Measurements from ENCODE around the gene CARHSP1.
"Not testable (repeated sequence)": the region's sequence is repeated elsewhere in the genome, so short reads cannot be mapped to it uniquely, and the experiment has no call there.

CARHSP1 gene

GRCh38 chr16:8818504-8819270 is 50.1 kb downstream of the CARHSP1 start:
- Histone ChIP-seq H3K4me1 (ENCODE audit: insufficient read depth, low read length) (peaks cover 9% of the 10 kb centered on the region; the same call in 1 of the 2 replicates), H3K27ac (ENCODE audit: low read depth, low read length) (no peak overlapping the region), H3K4me3 (ENCODE audit: low read length) (no peak overlapping the region), H3K9ac (ENCODE audit: low read depth, low read length) (no peak overlapping the region), H3K27me3 (ENCODE audit: insufficient read depth, low read length) (no peaks in the 10 kb centered on the region), H3K36me3 (ENCODE audit: insufficient read depth, low read length) (peaks cover 92% of the 10 kb centered on the region), H3K9me3 (ENCODE audit: insufficient read depth, low read depth, low read length) (no peaks in the 10 kb centered on the region)
- 94% methylated on average over 10 of the region's 10 CpGs for whole genome bisulfite sequencing

- Histone ChIP-seq H3K4me3 (ENCODE audit: low read length) (no peak overlapping the region), H3K4me1 (ENCODE audit: insufficient read depth, low read length) (peaks cover 4% of the 10 kb centered on the region; the same call in 1 of the 2 replicates), H3K27me3 (ENCODE audit: insufficient read depth, low read length) (no peaks in the 10 kb centered on the region), H3K9me3 (ENCODE audit: insufficient read depth, low read depth, low read length) (no peaks in the 10 kb centered on the region), H3K27ac (ENCODE audit: low read depth, low read length) (no peak overlapping the region), H3K36me3 (ENCODE audit: insufficient read depth, low read length) (peaks cover 93% of the 10 kb centered on the region), H3K9ac (ENCODE audit: low read depth, low read length) (no peak overlapping the region)
- 95% methylated on average over 6 of the region's 6 CpGs for WGBS
Measured at GRCh38 chr16:8816967-8817655, 51.7 kb downstream of the CARHSP1 start.

GRCh38 chr16:8814095-8814806 is 54.6 kb downstream of the CARHSP1 start:
- Histone ChIP-seq H3K4me1 (ENCODE audit: insufficient read depth, low read length) (no peaks in the 10 kb centered on the region), H3K9me3 (ENCODE audit: insufficient read depth, low read depth, low read length) (no peaks in the 10 kb centered on the region), H3K27me3 (ENCODE audit: insufficient read depth, low read length) (no peaks in the 10 kb centered on the region), H3K27ac (ENCODE audit: low read depth, low read length) (no peak overlapping the region), H3K9ac (ENCODE audit: low read depth, low read length) (no peak overlapping the region), H3K4me3 (ENCODE audit: low read length) (no peak overlapping the region), H3K36me3 (ENCODE audit: insufficient read depth, low read length) (peaks cover 97% of the 10 kb centered on the region)
- WGBS, result 92% methylated on average over 14 of the region's 14 CpGs

- peaks cover 98% of the 10 kb centered on the region for H3K36me3 ChIP-seq (ENCODE audit: insufficient read depth, low read length)
Measured at GRCh38 chr16:8812162-8812843, 56.5 kb downstream of the CARHSP1 start.

GRCh38 chr16:8808613-8809353 is 60.0 kb downstream of the CARHSP1 start:
- Histone ChIP-seq H3K4me1 (ENCODE audit: insufficient read depth, low read length) (no peaks in the 10 kb centered on the region), H3K9ac (ENCODE audit: low read depth, low read length) (no peak overlapping the region)
- 97% methylated on average over 10 of the region's 11 CpGs for WGBS

More at GRCh38 chr16:8812162-8812843, 56.5 kb downstream of the CARHSP1 start:
- Histone ChIP-seq H3K27me3 (ENCODE audit: insufficient read depth, low read length) (no peaks in the 10 kb centered on the region), H3K9me3 (ENCODE audit: insufficient read depth, low read depth, low read length) (no peaks in the 10 kb centered on the region), H3K9ac (ENCODE audit: low read depth, low read length) (no peak overlapping the region), H3K4me3 (ENCODE audit: low read length) (no peak overlapping the region), H3K4me1 (ENCODE audit: insufficient read depth, low read length) (no peaks in the 10 kb centered on the region), H3K27ac (ENCODE audit: low read depth, low read length) (no peak overlapping the region)
- 89% methylated on average over 12 of the region's 12 CpGs for WGBS

GRCh38 chr16:8808009-8808408 is 60.8 kb downstream of the CARHSP1 start:
- Histone ChIP-seq H3K4me1 (ENCODE audit: insufficient read depth, low read length) (no peaks in the 10 kb centered on the region), H3K9me3 (ENCODE audit: insufficient read depth, low read depth, low read length) (no peaks in the 10 kb centered on the region), H3K27ac (ENCODE audit: low read depth, low read length) (no peak overlapping the region), H3K4me3 (ENCODE audit: low read length) (no peak overlapping the region), H3K9ac (ENCODE audit: low read depth, low read length) (no peak overlapping the region), H3K36me3 (ENCODE audit: insufficient read depth, low read length) (peaks cover 98% of the 10 kb centered on the region), H3K27me3 (ENCODE audit: insufficient read depth, low read length) (no peaks in the 10 kb centered on the region)
- WGBS, result 98% methylated on average over 2 of the region's 3 CpGs

More at GRCh38 chr16:8808613-8809353, 60.0 kb downstream of the CARHSP1 start:
- H3K9me3 ChIP-seq (ENCODE audit: insufficient read depth, low read depth, low read length), result no peaks in the 10 kb centered on the region
- H3K27me3 ChIP-seq (ENCODE audit: insufficient read depth, low read length), result no peaks in the 10 kb centered on the region
- H3K36me3 ChIP-seq (ENCODE audit: insufficient read depth, low read length), result peaks cover 99% of the 10 kb centered on the region
- H3K27ac ChIP-seq (ENCODE audit: low read depth, low read length), result no peak overlapping the region
- no peak overlapping the region for H3K4me3 ChIP-seq (ENCODE audit: low read length)

GRCh38 chr16:8807189-8807588 is 61.6 kb downstream of the CARHSP1 start:
- H3K27me3 ChIP-seq (ENCODE audit: insufficient read depth, low read length), result no peaks in the 10 kb centered on the region
- H3K9me3 ChIP-seq (ENCODE audit: insufficient read depth, low read depth, low read length), result no peaks in the 10 kb centered on the region
- no peak overlapping the region for H3K4me3 ChIP-seq (ENCODE audit: low read length)
- 95% methylated on average over 5 of the region's 5 CpGs for WGBS
- peaks cover 98% of the 10 kb centered on the region for H3K36me3 ChIP-seq (ENCODE audit: insufficient read depth, low read length)
- H3K9ac ChIP-seq (ENCODE audit: low read depth, low read length), result no peak overlapping the region
- no peaks in the 10 kb centered on the region for H3K4me1 ChIP-seq (ENCODE audit: insufficient read depth, low read length)
- H3K27ac ChIP-seq (ENCODE audit: low read depth, low read length), result no peak overlapping the region

GRCh38 chr16:8806272-8806983 is 62.4 kb downstream of the CARHSP1 start:
- H3K4me3 ChIP-seq (ENCODE audit: low read length), result no peak overlapping the region
- peaks cover 98% of the 10 kb centered on the region for H3K36me3 ChIP-seq (ENCODE audit: insufficient read depth, low read length)

GRCh38 chr16:8804313-8804712 is 64.5 kb downstream of the CARHSP1 start:
- Histone ChIP-seq H3K27me3 (ENCODE audit: insufficient read depth, low read length) (no peaks in the 10 kb centered on the region), H3K9me3 (ENCODE audit: insufficient read depth, low read depth, low read length) (no peaks in the 10 kb centered on the region), H3K9ac (ENCODE audit: low read depth, low read length) (no peak overlapping the region), H3K4me1 (ENCODE audit: insufficient read depth, low read length) (no peaks in the 10 kb centered on the region), H3K4me3 (ENCODE audit: low read length) (no peak overlapping the region), H3K27ac (ENCODE audit: low read depth, low read length) (no peak overlapping the region), H3K36me3 (ENCODE audit: insufficient read depth, low read length) (peaks cover 92% of the 10 kb centered on the region)
- WGBS, result 94% methylated on average over 6 of the region's 6 CpGs

More at GRCh38 chr16:8806272-8806983, 62.4 kb downstream of the CARHSP1 start:
- Histone ChIP-seq H3K4me1 (ENCODE audit: insufficient read depth, low read length) (no peaks in the 10 kb centered on the region), H3K27me3 (ENCODE audit: insufficient read depth, low read length) (no peaks in the 10 kb centered on the region), H3K9me3 (ENCODE audit: insufficient read depth, low read depth, low read length) (no peaks in the 10 kb centered on the region), H3K9ac (ENCODE audit: low read depth, low read length) (peak overlapping the region; percentile 36; the same call in 1 of the 2 replicates), H3K27ac (ENCODE audit: low read depth, low read length) (no peak overlapping the region)
- 94% methylated on average over 13 of the region's 13 CpGs for WGBS

- H3K27me3 ChIP-seq (ENCODE audit: insufficient read depth, low read length); H3K27ac ChIP-seq (ENCODE audit: low read depth, low read length); H3K9ac ChIP-seq (ENCODE audit: low read depth, low read length); H3K4me3 ChIP-seq (ENCODE audit: low read length); H3K9me3 ChIP-seq (ENCODE audit: insufficient read depth, low read depth, low read length); H3K4me1 ChIP-seq (ENCODE audit: insufficient read depth, low read length): not testable (repeated sequence)
- H3K36me3 ChIP-seq (ENCODE audit: insufficient read depth, low read length), result peaks cover 92% of the 10 kb centered on the region
- 97% methylated on average over 12 of the region's 12 CpGs for WGBS
Measured at GRCh38 chr16:8803733-8804132, 65.1 kb downstream of the CARHSP1 start.
